Measurements from ENCODE around the gene TGFB3.
"Not testable (repeated sequence)": the region's sequence is repeated elsewhere in the genome, so short reads cannot be mapped to it uniquely, and the experiment has no call there.

TGFB3 gene

DNA sequence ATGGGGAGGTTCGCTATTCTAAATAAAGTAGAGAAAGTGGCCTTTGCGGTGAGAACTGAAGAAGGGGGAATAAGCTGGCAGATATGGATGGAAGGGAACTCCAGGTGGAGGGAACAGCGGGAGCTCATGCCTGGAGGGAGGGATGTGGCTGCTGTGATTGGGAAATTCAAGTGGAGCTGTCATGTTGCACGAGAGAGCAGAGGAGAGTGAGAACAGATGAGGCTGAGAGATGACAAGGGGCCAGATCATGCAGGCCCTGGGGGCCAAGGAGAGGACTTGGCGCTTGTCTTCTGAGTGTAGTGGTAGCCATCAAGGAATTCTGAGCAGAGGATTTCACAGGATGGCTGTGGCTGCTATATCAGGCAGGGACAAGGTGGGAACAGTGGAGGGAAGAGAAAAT, 35.0 kb downstream of the TGFB3 start:
- DNase-seq: no peak

- no peak for DNase-seq
These were observed 37.1 kb downstream of the TGFB3 start for GRCh38 chr14:75944607-75945241.

- no peak for DNase-seq
These were observed 40.8 kb downstream of the TGFB3 start for GRCh38 chr14:75941030-75941429.

- no peak for DNase-seq
These were observed 42.6 kb downstream of the TGFB3 start for GRCh38 chr14:75939200-75939599.

DNA sequence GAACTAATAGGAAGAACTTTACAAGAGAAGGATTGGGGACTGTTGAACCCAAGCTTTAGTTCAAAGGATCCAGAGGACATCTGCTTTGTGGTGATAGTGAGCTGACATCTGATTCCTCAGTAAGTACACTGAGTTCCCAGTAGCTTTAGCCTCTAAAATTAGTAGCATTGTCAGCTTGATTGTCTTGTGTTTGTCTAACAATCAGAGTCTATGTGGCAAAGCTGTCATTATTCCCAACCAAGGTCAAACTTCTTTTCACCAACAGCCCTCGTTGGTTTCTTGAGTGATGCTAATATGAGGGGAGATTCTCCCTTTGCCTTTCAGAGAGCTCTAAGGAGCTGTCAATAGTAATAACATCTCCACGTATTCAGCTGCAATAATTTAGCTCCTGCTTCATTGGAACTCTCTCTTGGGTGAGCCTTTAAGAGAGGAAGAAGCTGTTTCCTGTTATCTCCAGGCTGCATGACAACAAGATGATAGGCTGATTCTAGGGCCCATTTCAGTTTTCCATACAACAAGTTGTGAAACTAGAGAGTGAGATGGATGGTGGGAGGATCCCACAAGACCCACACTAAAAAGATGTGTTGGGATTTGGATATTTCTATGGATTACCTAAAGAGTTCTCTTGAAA, 46.7 kb downstream of the TGFB3 start:
- no peak for DNase-seq

DNA sequence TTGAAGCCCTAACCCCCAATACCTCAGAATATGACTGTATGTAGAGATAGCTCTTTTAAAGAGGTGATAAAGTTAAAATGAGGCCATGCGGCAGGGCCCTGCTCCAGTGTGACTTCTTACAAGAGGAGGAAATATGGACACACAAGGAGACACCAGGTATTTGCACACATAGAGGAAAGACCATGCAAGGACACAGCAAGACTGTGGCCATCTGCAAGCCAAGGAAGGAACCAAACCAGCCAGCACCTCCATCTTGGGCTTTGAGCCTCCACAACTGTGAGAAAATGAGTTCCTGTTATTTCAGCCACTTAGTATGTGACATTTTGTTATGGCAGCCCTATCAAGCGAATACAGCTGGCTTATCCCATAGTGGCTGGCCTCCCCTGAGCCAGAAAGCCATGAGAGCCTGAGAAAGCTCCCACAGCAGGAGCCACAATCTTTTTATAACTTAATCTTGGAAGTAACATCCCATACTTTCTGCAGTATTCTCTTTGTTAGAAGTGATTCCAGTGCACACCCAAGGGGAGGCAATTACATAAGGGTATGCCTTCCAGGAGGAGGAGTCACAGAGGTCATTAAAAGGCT, 48.0 kb downstream of the TGFB3 start:
- no peak for DNase-seq

- no peak for DNase-seq
These were observed 53.1 kb downstream of the TGFB3 start for GRCh38 chr14:75928690-75929181.

- no peak for DNase-seq
These were observed 54.2 kb downstream of the TGFB3 start for GRCh38 chr14:75927564-75928087.

GRCh38 chr14:75926431-75927115, 55.2 kb downstream of the TGFB3 start:
- no peak for DNase-seq

- DNase-seq: not testable (repeated sequence)
These were observed 56.5 kb downstream of the TGFB3 start for GRCh38 chr14:75925141-75925840.

DNA sequence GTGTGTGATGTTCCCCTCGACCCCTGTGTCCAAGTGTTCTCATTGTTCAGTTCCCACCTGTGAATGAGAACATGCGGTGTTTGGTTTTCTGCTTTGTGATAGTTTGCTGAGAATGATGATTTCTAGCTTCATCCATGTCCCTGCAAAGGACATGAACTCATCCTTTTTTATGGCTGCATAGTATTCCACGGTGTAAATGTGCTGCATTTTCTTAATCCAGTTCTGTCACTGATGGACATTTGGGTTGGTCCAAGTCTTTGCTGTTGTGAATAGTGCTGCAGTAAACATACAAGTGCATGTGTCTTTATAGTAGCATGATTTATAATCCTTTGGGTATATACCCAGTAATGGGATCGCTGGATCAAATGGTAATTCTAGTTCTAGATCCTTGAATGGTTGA, 61.4 kb downstream of the TGFB3 start:
- DNase-seq: not testable (repeated sequence)

GRCh38 chr14:75917946-75918335, 63.9 kb downstream of the TGFB3 start:
- DNase-seq: no peak

DNA sequence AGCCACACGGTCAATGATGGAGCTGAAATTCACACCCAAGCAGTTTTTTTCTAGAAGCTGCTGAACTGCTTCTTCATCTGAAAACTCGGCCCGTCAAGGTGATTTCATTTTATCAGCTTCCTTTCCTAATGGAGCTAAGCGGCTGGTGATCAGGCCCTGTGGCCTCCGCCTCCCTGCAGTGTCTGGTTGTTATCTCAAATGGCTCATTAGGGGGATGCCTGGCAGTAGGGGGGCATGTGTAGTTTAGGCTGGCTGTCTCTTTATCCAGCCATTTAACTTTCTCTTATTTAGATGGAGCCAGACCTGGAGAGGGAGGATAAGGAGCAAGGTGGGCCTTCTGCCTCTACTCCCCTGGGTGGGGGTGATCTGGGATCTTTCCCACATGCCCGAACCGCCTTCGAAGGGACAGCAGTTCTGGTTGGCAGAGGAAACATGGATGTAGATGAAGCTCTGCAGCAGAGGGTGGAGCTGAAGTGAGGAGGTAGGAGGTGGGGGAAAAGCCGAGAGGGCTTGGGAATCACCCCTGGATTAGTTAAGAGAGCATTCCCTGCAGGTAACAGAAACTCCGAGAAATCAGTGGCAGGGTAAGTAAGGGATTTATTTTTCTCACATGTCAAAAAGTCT, 64.4 kb downstream of the TGFB3 start:
- no peak for DNase-seq

DNA sequence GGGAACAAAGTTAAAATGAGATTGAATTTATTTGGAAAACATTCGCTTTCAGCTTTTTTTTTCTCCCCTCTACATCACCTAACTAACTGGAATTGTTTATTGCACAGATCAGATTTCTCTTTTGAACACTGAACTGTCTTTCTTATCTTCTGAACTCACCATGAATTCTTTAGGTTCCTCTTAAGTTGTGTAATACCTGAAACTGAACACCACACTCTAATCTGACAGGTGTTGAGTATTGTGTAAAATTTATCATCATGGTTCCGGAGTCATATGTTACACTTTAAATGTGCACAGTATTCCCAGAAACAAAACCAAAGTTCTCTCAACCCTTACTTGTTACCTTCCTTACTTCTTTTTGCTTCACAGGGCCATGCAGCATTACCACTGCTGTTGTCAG, 66.8 kb downstream of the TGFB3 start:
- no peak for DNase-seq

DNA sequence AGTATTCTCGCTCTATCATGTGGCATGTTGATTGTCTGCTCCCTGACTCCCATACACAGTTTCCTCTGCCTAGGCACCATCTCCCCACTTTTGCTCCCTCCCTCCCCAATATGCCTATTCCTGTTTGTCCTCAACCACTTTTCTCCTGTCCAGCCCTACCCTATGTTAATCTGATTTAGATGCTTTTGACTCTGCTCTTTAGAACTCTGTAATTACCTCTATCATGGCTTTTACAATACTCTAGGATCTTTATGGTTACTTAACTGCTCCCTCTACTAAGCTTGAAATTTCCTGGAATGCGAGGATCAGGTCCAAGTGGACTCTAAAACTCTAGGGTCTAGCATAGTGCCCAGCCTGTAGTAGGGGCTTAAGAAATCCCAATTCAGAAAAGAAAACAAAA, 68.6 kb downstream of the TGFB3 start:
- DNase-seq: no peak

- DNase-seq: no peak
These were observed 69.9 kb downstream of the TGFB3 start for GRCh38 chr14:75911883-75912282.

GRCh38 chr14:75910048-75910447, 71.7 kb downstream of the TGFB3 start:
- DNase-seq: no peak

GRCh38 chr14:75909630-75910029, 72.2 kb downstream of the TGFB3 start:
- DNase-seq: no peak

Measured in activated CD4-positive, alpha-beta T cell treated with anti-CD3 and anti-CD28 coated beads, Interleukin-10, Interleukin-2, amounts not matched to agents 100 ng/mL and 50 ng/mL, durations not matched to agents 16 hours and 8 hours (primary cell).